ENCODE measurements around the gene MLST8.

Gene MLST8

GRCh38 chr16:2205104-2205966 is at the start of gene MLST8:
TSS of gene MLST8 (plus strand) at chr16:2205454. CDS start at chr16:2206086, 632 bp downstream.
- peaks cover 19% of the 10 kb centered on the region for H3K36me3 Mint-ChIP-seq
- peak; percentile 84 for ATAC-seq
- peak within 1 kb of the TSS; percentile 87 for H3K27ac Mint-ChIP-seq
- H3K4me1 Mint-ChIP-seq = peaks cover 37% of the 10 kb centered on the region
- peak within 1 kb of the TSS; percentile 65 for H3K4me3 Mint-ChIP-seq
- H3K9me3 Mint-ChIP-seq = no peaks in the 10 kb centered on the region
- no peaks in the 10 kb centered on the region for H3K27me3 Mint-ChIP-seq

DNA sequence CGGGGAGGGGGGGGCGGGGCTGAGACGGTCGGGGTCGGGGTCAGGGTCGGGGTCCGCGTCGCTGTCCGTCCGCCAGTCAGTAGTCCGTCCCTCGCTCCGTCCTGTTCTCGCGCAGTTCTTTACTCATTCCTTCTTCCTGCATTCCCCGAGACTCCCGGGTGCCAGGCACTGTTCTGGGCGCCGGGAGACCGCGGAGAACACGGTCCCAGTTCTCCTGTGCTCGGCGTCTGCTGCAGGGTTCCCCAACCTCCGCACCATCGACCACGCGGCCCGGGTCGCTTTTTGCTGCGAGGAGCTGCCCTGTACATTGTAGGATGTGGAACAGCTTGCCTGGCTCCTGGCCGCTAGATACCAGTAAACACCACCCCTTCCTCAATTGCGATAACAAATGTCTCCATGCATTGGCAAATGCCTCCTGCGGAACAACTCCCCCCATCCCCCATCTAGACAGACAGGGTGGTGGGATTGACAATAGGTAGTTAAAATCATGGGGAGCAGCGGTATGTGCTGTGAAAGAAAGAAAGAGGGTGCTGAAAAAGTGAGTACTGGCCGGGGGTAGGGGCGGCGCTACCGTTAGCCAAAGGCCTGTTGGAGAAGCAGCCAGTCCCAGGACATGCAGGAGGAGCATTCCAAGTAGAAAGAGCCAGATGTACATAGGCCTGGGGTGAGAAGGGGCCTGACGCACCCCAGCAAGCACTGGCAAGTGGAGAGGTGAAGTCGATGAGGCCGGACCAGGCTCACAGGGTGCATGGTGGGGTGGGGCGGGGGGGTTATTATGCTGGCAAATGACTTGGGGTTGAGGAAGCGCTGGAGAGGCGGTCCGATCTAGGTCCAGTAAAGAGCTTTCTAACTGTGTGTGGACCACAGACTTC is 49.0 kb upstream of the MLST8 start:
- no peaks in the 10 kb centered on the region for H3K27me3 Mint-ChIP-seq
- ATAC-seq = no peak
- H3K9me3 Mint-ChIP-seq = no peaks in the 10 kb centered on the region
- peaks cover 26% of the 10 kb centered on the region for H3K36me3 Mint-ChIP-seq
- H3K4me3 Mint-ChIP-seq = peak overlapping the region; percentile 95
- H3K4me1 Mint-ChIP-seq = peaks cover 76% of the 10 kb centered on the region
- H3K27ac Mint-ChIP-seq = peak overlapping the region; percentile 84

DNA sequence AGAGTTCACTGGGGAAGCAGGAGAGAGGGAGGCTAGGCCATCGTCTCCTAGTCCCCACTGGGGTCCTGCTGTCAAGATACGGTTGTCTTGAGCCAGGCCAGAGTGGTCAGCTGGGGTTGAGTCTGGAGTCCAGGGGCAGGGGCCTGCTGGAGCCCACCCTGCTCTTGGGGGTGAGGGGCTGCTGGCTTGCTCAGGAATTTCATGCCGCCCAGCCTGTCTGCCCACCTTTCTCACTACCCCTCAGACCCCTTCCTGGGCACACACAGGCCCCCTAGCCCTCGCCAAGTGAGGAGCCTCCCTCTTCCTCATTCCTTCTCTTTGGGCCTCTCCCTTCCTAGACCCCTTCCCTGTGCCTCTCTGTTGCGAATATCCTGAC is 48.4 kb upstream of the MLST8 start:
- ATAC-seq = no peak
- Mint-ChIP-seq H3K4me3 (peak overlapping the region; percentile 95), H3K36me3 (peaks cover 22% of the 10 kb centered on the region), H3K4me1 (peaks cover 76% of the 10 kb centered on the region), H3K27ac (peak overlapping the region; percentile 84), H3K27me3 (no peaks in the 10 kb centered on the region), H3K9me3 (no peaks in the 10 kb centered on the region)

GRCh38 chr16:2157480-2158261 is 47.6 kb upstream of the MLST8 start:
- peak overlapping the region; percentile 95 for H3K4me3 Mint-ChIP-seq
- no peak for ATAC-seq
- H3K27me3 Mint-ChIP-seq = no peaks in the 10 kb centered on the region
- H3K36me3 Mint-ChIP-seq = peaks cover 17% of the 10 kb centered on the region
- peak overlapping the region; percentile 84 for H3K27ac Mint-ChIP-seq
- no peaks in the 10 kb centered on the region for H3K9me3 Mint-ChIP-seq
- H3K4me1 Mint-ChIP-seq = peaks cover 76% of the 10 kb centered on the region

- H3K36me3 Mint-ChIP-seq = peaks cover 12% of the 10 kb centered on the region
- peak overlapping the region; percentile 84 for H3K27ac Mint-ChIP-seq
- H3K4me1 Mint-ChIP-seq = peaks cover 70% of the 10 kb centered on the region
- H3K9me3 Mint-ChIP-seq = no peaks in the 10 kb centered on the region
- peak overlapping the region; percentile 95 for H3K4me3 Mint-ChIP-seq
- ATAC-seq = no peak
- no peaks in the 10 kb centered on the region for H3K27me3 Mint-ChIP-seq
These were observed 47.0 kb upstream of the MLST8 start for GRCh38 chr16:2158262-2158638.

DNA sequence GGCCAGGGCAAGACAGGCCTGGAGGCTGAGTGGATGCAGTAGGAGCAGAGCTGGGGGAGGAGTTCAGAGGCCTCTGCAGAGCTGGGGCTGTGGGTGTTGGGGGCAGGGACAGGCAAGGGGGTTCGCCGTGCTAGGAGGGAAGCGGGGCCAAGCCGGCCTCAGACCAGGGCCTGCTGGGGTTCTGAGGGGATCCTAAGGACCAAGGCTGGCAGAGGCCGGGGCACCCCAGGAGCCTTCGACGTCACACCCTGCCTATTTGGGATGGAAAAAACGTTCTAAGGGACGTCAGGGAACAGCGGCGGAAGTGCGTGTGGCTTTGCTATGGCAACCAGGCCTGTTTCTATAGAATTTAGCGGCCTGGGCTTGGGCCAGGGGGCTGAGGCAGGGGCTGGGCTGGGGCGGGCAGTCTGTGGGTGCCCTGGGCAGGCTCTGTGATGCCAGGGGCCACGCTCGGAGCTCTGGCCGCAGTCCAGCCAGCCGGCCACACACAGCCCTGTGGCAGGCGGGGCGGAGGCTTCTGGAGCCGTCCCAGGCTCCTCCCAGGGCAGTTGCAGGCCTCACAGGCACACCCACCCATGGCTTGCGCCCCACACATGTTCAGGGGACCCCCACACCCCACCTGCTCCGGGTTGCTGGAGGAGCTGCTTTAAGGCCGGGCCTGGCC is 45.9 kb upstream of the MLST8 start:
- H3K4me1 Mint-ChIP-seq = peaks cover 59% of the 10 kb centered on the region
- no peaks in the 10 kb centered on the region for H3K9me3 Mint-ChIP-seq
- peak overlapping the region; percentile 57 for H3K4me3 Mint-ChIP-seq
- peak overlapping the region; percentile 84 for H3K27ac Mint-ChIP-seq
- no peak for ATAC-seq
- no peaks in the 10 kb centered on the region for H3K27me3 Mint-ChIP-seq
- peaks cover 1% of the 10 kb centered on the region for H3K36me3 Mint-ChIP-seq

GRCh38 chr16:2160915-2161551 is 44.2 kb upstream of the MLST8 start:
- ATAC-seq = peak; percentile 54
- Mint-ChIP-seq H3K27ac (peak overlapping the region; percentile 82), H3K36me3 (peaks cover 3% of the 10 kb centered on the region)

DNA sequence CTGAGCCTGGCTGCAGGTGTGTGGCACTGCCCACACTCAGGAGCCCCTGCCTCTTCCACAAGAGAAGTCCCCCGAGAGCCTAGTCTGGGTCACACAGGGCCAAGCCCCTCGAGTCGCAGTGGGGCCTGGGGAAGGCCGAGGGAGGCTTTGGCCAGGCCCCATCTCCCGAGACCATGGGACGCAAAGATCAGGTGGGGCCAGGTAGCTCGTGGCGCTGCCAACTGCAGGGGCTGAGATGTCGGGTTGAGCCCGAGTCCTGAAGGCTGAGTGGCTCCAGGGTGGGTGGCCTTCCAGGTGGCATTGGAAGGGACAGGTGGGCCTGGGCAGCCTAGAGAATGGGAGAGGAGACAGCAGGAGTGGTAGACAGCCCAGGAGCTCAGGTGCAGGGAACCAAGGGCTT is 43.3 kb upstream of the MLST8 start:
- Mint-ChIP-seq H3K27me3 (no peaks in the 10 kb centered on the region), H3K9me3 (no peaks in the 10 kb centered on the region), H3K27ac (peak overlapping the region; percentile 82), H3K4me1 (peaks cover 49% of the 10 kb centered on the region), H3K4me3 (no peak overlapping the region), H3K36me3 (peaks cover 6% of the 10 kb centered on the region)
- ATAC-seq = no peak

More at GRCh38 chr16:2160915-2161551, 44.2 kb upstream of the MLST8 start:
- H3K9me3 Mint-ChIP-seq = no peaks in the 10 kb centered on the region
- no peaks in the 10 kb centered on the region for H3K27me3 Mint-ChIP-seq
- peak overlapping the region; percentile 70 for H3K4me3 Mint-ChIP-seq
- peaks cover 58% of the 10 kb centered on the region for H3K4me1 Mint-ChIP-seq

DNA sequence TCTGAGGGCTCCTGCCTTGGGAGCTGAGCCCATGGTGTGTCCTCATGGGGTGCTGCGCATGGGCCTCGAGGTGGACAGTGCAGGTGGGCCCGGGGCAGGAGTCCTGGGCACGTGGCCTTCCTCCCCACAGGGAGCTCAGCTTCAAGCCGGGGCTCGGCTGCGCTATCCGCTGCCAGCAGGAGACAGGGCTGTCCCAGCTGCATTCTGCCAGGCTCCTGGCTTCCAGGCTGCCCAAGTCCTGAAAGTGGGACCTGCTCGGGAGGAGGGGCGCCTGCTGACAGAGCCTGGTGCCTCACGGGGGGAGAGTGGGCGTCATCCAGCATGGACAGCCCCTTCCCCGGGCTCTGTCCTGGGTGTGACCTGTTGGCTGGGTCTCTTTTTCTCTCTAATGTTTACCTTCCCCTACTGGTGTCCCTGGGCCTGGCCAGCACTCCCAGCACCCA is 42.6 kb upstream of the MLST8 start:
- no peak for ATAC-seq
- Mint-ChIP-seq H3K27ac (peak overlapping the region; percentile 82), H3K36me3 (peaks cover 7% of the 10 kb centered on the region), H3K9me3 (no peaks in the 10 kb centered on the region), H3K4me1 (peaks cover 41% of the 10 kb centered on the region), H3K27me3 (no peaks in the 10 kb centered on the region), H3K4me3 (no peak overlapping the region)

DNA sequence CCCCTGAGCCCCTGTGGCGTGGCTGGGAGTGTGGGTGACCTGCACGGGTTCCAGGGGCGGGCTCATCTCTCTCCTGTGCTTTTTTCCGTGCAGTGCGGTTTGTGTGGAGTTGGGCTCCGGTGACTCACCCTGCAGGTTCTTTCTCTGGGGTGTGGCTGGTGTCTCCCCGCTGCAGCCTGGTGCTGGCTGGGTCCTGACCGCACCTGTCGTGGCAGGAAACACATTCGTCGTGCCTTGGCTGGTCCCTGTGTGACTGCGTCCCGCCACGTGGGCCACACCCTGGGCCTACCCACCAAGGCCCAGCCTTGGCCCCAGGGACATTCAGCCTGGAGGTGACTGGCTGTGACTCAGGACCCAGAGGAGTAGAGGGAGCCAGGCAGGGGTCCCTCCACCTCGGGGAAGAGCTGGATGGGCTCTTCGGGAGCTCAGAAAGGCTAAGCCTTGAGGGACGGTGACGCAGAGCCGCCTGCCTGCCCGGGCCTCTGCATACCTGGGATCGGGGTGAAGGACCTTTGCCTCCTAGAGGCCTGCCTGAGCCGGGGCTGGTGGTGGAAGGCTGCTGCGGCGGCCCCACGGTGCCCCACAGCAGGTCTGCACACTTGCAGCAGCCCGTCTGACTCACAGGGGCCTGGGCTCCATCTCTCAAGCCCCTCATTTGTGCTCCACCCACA is 41.9 kb upstream of the MLST8 start:
- no peak for ATAC-seq
- no peaks in the 10 kb centered on the region for H3K27me3 Mint-ChIP-seq
- H3K36me3 Mint-ChIP-seq = peaks cover 13% of the 10 kb centered on the region
- H3K4me3 Mint-ChIP-seq = no peak overlapping the region
- peak overlapping the region; percentile 82 for H3K27ac Mint-ChIP-seq
- H3K4me1 Mint-ChIP-seq = peaks cover 35% of the 10 kb centered on the region
- H3K9me3 Mint-ChIP-seq = no peaks in the 10 kb centered on the region

GRCh38 chr16:2165861-2166260 is 39.4 kb upstream of the MLST8 start:
- peak overlapping the region; percentile 73 for H3K27ac Mint-ChIP-seq
- H3K4me3 Mint-ChIP-seq = no peak overlapping the region
- no peak for ATAC-seq
- H3K27me3 Mint-ChIP-seq = no peaks in the 10 kb centered on the region
- peaks cover 15% of the 10 kb centered on the region for H3K4me1 Mint-ChIP-seq
- H3K36me3 Mint-ChIP-seq = peaks cover 14% of the 10 kb centered on the region
- H3K9me3 Mint-ChIP-seq = no peaks in the 10 kb centered on the region

GRCh38 chr16:2166263-2167067 is 38.8 kb upstream of the MLST8 start:
- no peaks in the 10 kb centered on the region for H3K27me3 Mint-ChIP-seq
- ATAC-seq = no peak
- no peaks in the 10 kb centered on the region for H3K9me3 Mint-ChIP-seq
- peaks cover 9% of the 10 kb centered on the region for H3K4me1 Mint-ChIP-seq
- H3K36me3 Mint-ChIP-seq = peaks cover 14% of the 10 kb centered on the region
- peak overlapping the region; percentile 73 for H3K27ac Mint-ChIP-seq
- H3K4me3 Mint-ChIP-seq = no peak overlapping the region

- H3K36me3 Mint-ChIP-seq = peaks cover 19% of the 10 kb centered on the region
- ATAC-seq = no peak
- H3K27ac Mint-ChIP-seq = no peak overlapping the region
- H3K9me3 Mint-ChIP-seq = no peaks in the 10 kb centered on the region
- H3K27me3 Mint-ChIP-seq = no peaks in the 10 kb centered on the region
- H3K4me3 Mint-ChIP-seq = no peak overlapping the region
- H3K4me1 Mint-ChIP-seq = peaks cover 2% of the 10 kb centered on the region
These were observed 38.1 kb upstream of the MLST8 start for GRCh38 chr16:2167068-2167638.

All from stimulated activated memory B cell treated with anti-CD40 and anti-IgM and Interleukin-4, amounts not matched to agents 10 μg/mL and 1 μg/mL and 100 μg/mL, for 72 hours (primary cell).